ENCODE measurements around the gene DNAH10. TPM values are rescaled to one million over a fixed set of nuclear protein-coding genes. Genes with fewer than 3 reads are reported as not detected.

DNAH10 gene
- total RNA-seq, 1 experiment from 2014 or later: 0.09 TPM

DNA sequence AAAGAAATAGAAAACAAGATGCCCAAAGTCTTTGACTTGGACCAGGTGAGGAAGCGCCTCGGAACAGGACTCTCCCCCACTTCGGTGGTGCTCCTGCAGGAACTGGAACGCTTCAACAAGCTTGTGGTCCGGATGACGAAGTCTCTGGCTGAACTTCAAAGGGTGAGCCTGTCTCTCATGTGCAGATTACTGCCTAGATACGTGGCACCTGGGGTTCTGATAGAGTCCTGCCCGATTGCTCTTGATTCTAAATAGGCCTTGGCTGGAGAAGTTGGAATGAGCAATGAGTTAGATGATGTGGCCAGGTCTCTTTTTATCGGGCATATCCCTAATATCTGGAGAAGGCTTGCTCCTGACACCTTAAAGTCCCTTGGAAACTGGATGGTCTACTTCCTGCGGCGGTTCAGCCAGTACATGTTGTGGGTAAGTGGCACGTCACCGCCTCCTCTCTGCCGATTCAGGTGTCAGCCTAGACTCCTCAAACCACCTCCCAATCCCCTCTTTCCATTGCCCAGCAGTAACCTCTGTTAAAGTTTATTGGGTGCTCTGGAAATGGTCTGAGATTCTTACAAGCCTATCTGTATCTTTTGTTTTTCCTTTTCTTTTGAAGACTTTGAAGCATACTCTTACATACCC lies 169.7 kb downstream of the DNAH10 start:
- no peaks in the 10 kb centered on the region for H3K9me3 Mint-ChIP-seq
- no peak overlapping the region for H3K27ac Mint-ChIP-seq
- no peak for DNase-seq (ENCODE audit: low spot score)
- ChIA-PET CTCF (interaction anchor here (0.7 to 1.2 kb wide), 5 partner anchors 9 to 77 kb away, joined by 3 to 5 read pairs (median 4); no protein-coding TSS in a partner anchor), POLR2A (interaction anchor here (0.7 kb wide), 2 partner anchors 101 to 572 kb away, joined by 3 to 7 read pairs; no protein-coding TSS in a partner anchor)
- no peaks in the 10 kb centered on the region for H3K4me1 Mint-ChIP-seq
- H3K27me3 Mint-ChIP-seq (ENCODE audit: low read depth): peaks cover 7% of the 10 kb centered on the region
- TF ChIP-seq, protein P1, sequence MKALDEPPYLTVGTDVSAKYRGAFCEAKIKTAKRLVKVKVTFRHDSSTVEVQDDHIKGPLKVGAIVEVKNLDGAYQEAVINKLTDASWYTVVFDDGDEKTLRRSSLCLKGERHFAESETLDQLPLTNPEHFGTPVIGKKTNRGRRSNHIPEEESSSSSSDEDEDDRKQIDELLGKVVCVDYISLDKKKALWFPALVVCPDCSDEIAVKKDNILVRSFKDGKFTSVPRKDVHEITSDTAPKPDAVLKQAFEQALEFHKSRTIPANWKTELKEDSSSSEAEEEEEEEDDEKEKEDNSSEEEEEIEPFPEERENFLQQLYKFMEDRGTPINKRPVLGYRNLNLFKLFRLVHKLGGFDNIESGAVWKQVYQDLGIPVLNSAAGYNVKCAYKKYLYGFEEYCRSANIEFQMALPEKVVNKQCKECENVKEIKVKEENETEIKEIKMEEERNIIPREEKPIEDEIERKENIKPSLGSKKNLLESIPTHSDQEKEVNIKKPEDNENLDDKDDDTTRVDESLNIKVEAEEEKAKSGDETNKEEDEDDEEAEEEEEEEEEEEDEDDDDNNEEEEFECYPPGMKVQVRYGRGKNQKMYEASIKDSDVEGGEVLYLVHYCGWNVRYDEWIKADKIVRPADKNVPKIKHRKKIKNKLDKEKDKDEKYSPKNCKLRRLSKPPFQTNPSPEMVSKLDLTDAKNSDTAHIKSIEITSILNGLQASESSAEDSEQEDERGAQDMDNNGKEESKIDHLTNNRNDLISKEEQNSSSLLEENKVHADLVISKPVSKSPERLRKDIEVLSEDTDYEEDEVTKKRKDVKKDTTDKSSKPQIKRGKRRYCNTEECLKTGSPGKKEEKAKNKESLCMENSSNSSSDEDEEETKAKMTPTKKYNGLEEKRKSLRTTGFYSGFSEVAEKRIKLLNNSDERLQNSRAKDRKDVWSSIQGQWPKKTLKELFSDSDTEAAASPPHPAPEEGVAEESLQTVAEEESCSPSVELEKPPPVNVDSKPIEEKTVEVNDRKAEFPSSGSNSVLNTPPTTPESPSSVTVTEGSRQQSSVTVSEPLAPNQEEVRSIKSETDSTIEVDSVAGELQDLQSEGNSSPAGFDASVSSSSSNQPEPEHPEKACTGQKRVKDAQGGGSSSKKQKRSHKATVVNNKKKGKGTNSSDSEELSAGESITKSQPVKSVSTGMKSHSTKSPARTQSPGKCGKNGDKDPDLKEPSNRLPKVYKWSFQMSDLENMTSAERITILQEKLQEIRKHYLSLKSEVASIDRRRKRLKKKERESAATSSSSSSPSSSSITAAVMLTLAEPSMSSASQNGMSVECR (CRISPR knock-in tag; IDR thresholded peaks at IDR 0.05; ENCODE audit: borderline replicate concordance): no peak
- TF ChIP-seq, protein P2, sequence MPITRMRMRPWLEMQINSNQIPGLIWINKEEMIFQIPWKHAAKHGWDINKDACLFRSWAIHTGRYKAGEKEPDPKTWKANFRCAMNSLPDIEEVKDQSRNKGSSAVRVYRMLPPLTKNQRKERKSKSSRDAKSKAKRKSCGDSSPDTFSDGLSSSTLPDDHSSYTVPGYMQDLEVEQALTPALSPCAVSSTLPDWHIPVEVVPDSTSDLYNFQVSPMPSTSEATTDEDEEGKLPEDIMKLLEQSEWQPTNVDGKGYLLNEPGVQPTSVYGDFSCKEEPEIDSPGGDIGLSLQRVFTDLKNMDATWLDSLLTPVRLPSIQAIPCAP (CRISPR knock-in tag; IDR thresholded peaks at IDR 0.05): no peak
- TF ChIP-seq, protein P3, sequence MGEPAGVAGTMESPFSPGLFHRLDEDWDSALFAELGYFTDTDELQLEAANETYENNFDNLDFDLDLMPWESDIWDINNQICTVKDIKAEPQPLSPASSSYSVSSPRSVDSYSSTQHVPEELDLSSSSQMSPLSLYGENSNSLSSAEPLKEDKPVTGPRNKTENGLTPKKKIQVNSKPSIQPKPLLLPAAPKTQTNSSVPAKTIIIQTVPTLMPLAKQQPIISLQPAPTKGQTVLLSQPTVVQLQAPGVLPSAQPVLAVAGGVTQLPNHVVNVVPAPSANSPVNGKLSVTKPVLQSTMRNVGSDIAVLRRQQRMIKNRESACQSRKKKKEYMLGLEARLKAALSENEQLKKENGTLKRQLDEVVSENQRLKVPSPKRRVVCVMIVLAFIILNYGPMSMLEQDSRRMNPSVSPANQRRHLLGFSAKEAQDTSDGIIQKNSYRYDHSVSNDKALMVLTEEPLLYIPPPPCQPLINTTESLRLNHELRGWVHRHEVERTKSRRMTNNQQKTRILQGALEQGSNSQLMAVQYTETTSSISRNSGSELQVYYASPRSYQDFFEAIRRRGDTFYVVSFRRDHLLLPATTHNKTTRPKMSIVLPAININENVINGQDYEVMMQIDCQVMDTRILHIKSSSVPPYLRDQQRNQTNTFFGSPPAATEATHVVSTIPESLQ (CRISPR knock-in tag; IDR thresholded peaks at IDR 0.05): no peak
- TF ChIP-seq ESRRA (CRISPR knock-in tag; IDR thresholded peaks at IDR 0.05; ENCODE audit: borderline replicate concordance) (no peak), NFATC4 (CRISPR knock-in tag; IDR thresholded peaks at IDR 0.05) (no peak), NR1H2 (CRISPR knock-in tag; IDR thresholded peaks at IDR 0.05) (no peak), FOXP1 (CRISPR knock-in tag; IDR thresholded peaks at IDR 0.05; ENCODE audit: borderline replicate concordance) (no peak), ZNF416 (CRISPR knock-in tag; IDR thresholded peaks at IDR 0.05) (no peak), RORB (CRISPR knock-in tag; IDR thresholded peaks at IDR 0.05) (no peak)
- TF ChIP-seq, protein P4, sequence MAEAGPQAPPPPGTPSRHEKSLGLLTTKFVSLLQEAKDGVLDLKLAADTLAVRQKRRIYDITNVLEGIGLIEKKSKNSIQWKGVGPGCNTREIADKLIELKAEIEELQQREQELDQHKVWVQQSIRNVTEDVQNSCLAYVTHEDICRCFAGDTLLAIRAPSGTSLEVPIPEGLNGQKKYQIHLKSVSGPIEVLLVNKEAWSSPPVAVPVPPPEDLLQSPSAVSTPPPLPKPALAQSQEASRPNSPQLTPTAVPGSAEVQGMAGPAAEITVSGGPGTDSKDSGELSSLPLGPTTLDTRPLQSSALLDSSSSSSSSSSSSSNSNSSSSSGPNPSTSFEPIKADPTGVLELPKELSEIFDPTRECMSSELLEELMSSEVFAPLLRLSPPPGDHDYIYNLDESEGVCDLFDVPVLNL (CRISPR knock-in tag; IDR thresholded peaks at IDR 0.05; ENCODE audit: borderline replicate concordance, low read depth): no peak
- TF ChIP-seq, protein P5, sequence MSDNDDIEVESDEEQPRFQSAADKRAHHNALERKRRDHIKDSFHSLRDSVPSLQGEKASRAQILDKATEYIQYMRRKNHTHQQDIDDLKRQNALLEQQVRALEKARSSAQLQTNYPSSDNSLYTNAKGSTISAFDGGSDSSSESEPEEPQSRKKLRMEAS (CRISPR knock-in tag; IDR thresholded peaks at IDR 0.05): no peak
- TF ChIP-seq, protein P6, sequence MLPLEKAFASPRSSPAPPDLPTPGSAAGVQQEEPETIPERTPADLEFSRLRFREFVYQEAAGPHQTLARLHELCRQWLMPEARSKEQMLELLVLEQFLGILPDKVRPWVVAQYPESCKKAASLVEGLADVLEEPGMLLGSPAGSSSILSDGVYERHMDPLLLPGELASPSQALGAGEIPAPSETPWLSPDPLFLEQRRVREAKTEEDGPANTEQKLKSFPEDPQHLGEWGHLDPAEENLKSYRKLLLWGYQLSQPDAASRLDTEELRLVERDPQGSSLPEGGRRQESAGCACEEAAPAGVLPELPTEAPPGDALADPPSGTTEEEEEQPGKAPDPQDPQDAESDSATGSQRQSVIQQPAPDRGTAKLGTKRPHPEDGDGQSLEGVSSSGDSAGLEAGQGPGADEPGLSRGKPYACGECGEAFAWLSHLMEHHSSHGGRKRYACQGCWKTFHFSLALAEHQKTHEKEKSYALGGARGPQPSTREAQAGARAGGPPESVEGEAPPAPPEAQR (CRISPR knock-in tag; IDR thresholded peaks at IDR 0.05): no peak
- ATAC-seq: no peak
- H3K36me3 Mint-ChIP-seq: no peaks in the 10 kb centered on the region
- H3K4me3 Mint-ChIP-seq: no peak overlapping the region

DNA sequence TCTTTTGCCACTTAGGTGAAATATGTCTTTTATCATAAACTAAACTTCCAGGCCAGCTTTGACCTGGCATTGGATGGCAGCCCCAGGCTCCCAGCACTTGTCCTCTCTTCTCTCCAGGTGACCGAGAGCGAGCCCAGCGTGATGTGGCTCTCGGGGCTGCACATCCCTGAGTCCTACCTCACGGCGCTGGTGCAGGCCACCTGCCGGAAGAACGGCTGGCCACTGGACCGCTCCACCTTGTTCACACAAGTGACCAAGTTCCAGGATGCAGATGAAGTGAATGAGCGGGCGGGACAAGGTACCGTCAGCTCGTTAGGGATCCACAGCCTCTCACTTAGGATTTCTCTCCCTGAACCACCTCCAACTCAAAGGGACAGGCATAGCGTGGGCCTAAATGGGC lies 171.1 kb downstream of the DNAH10 start:
- ATAC-seq (no peak), DNase-seq (ENCODE audit: low spot score) (no peak)
- H3K27ac Mint-ChIP-seq: no peak overlapping the region
- POLR2A ChIA-PET: no interaction called here
- no peaks in the 10 kb centered on the region for H3K9me3 Mint-ChIP-seq
- peaks cover 7% of the 10 kb centered on the region for H3K27me3 Mint-ChIP-seq (ENCODE audit: low read depth)
- no peak overlapping the region for H3K4me3 Mint-ChIP-seq
- H3K36me3 Mint-ChIP-seq: no peaks in the 10 kb centered on the region
- H3K4me1 Mint-ChIP-seq: no peaks in the 10 kb centered on the region
- CTCF ChIA-PET: interaction anchor here (1.3 to 1.5 kb wide), 3 partner anchors 12 to 99 kb away, joined by 3 to 5 read pairs (median 4); no protein-coding TSS in a partner anchor
- TF ChIP-seq SMAD3 (CRISPR knock-in tag; IDR thresholded peaks at IDR 0.05; ENCODE audit: borderline replicate concordance) (no peak), RORB (CRISPR knock-in tag; IDR thresholded peaks at IDR 0.05) (no peak), ZNF671 (CRISPR knock-in tag; IDR thresholded peaks at IDR 0.05) (no peak), CREM (CRISPR knock-in tag; IDR thresholded peaks at IDR 0.05) (no peak)
- TF ChIP-seq, protein P1 (CRISPR knock-in tag; IDR thresholded peaks at IDR 0.05; ENCODE audit: borderline replicate concordance): no peak
- TF ChIP-seq, protein P7, sequence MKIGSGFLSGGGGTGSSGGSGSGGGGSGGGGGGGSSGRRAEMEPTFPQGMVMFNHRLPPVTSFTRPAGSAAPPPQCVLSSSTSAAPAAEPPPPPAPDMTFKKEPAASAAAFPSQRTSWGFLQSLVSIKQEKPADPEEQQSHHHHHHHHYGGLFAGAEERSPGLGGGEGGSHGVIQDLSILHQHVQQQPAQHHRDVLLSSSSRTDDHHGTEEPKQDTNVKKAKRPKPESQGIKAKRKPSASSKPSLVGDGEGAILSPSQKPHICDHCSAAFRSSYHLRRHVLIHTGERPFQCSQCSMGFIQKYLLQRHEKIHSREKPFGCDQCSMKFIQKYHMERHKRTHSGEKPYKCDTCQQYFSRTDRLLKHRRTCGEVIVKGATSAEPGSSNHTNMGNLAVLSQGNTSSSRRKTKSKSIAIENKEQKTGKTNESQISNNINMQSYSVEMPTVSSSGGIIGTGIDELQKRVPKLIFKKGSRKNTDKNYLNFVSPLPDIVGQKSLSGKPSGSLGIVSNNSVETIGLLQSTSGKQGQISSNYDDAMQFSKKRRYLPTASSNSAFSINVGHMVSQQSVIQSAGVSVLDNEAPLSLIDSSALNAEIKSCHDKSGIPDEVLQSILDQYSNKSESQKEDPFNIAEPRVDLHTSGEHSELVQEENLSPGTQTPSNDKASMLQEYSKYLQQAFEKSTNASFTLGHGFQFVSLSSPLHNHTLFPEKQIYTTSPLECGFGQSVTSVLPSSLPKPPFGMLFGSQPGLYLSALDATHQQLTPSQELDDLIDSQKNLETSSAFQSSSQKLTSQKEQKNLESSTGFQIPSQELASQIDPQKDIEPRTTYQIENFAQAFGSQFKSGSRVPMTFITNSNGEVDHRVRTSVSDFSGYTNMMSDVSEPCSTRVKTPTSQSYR (CRISPR knock-in tag; IDR thresholded peaks at IDR 0.05): no peak
